ENCODE data around the gene ENOX2.

DNA sequence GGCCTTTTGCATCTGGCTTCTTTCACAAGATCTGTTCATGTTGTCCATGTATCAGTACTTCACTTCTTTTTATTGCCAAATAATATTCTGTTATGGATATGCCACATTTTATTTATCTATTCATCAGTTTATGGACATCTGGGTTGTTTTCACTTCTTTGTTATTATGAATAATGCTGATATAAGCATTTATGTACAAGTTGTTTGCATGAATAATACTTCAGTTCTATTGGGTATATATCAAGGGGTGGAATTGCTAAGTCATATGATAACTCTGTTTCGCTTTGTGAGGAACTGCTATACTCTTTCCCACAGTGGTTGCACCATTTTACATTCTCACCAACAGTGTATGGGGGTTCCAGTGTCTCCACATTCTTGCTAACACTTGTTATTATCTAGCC lies 310.8 kb downstream of the ENOX2 start:
- TF ChIP-seq CTCF (IDR thresholded peaks at IDR 0.05) (no peak), EZH2 (IDR thresholded peaks at IDR 0.05; ENCODE audit: borderline replicate concordance, insufficient read depth, low read depth, low read length, poor library complexity, severe bottlenecking) (no peak)
